ENCODE data around the gene MUCL3.

DNA sequence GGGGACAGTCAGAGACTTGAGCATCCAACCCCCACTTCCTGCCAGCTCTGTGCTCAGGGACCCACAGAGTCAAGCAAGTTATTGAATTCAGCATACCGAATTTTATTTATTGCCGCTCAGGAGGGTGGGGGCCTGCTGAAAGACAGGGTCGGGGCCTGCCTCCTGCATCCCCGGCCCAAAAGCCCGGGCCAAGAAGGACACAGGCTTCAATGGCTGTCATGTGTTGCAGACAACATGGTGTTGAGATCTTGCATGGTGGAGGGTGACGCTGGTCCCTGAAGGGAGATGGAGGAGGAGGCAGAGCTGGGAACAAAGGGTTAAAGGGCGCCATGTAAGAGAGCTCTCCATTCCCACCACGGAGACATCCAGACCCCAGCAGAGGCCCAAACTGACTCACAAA, 9.5 kb upstream of the MUCL3 start:
- TF ChIP-seq GABPA (IDR thresholded peaks at IDR 0.05; ENCODE audit: borderline replicate concordance, insufficient read depth, low read length) (no peak), EZH2 (IDR thresholded peaks at IDR 0.05; ENCODE audit: low read depth, low read length, severe bottlenecking) (no peak), CHD1 (IDR thresholded peaks at IDR 0.05; ENCODE audit: low read depth, low read length) (no peak), JUND (IDR thresholded peaks at IDR 0.05; ENCODE audit: low read length) (no peak), CHD2 (IDR thresholded peaks at IDR 0.05; ENCODE audit: low read length) (no peak), CTCF (IDR thresholded peaks at IDR 0.05; ENCODE audit: control extremely low read depth in 1 of 3, insufficient read depth in 1 of 3, low read depth in 1 of 3, low read length in 3 of 3) (no peak), MAFK (IDR thresholded peaks at IDR 0.05; ENCODE audit: low read depth, low read length) (no peak), EP300 (IDR thresholded peaks at IDR 0.05; ENCODE audit: borderline replicate concordance in 1 of 2, low read depth in 2 of 2, low read length in 2 of 2) (no peak)

Measured in H1 (cell line).